Measurements from ENCODE around the gene PDE2A.

DNA sequence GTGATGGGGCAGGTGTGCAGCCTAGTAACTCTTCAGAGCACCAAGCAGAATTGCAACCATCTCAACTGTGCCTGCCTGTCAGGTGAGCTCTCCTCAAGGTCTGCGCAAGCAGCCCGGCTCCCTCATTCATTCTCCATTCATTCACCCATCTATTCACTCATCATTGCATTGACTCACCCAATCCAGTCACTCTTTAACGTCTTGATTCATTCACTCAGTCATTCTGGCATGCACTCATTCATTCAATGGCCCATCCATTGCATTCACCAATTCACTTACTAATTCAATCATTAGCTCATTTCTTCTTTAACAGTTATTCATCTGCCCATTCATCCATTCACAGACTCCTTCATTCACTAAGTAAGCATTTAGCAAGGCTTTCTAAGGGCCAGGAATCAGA lies 111.8 kb downstream of the PDE2A start:
- TF ChIP-seq, protein P1, sequence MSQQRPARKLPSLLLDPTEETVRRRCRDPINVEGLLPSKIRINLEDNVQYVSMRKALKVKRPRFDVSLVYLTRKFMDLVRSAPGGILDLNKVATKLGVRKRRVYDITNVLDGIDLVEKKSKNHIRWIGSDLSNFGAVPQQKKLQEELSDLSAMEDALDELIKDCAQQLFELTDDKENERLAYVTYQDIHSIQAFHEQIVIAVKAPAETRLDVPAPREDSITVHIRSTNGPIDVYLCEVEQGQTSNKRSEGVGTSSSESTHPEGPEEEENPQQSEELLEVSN (IDR thresholded peaks at IDR 0.05; ENCODE audit: borderline replicate concordance, low read depth), result no peak
- TF ChIP-seq, protein P2, sequence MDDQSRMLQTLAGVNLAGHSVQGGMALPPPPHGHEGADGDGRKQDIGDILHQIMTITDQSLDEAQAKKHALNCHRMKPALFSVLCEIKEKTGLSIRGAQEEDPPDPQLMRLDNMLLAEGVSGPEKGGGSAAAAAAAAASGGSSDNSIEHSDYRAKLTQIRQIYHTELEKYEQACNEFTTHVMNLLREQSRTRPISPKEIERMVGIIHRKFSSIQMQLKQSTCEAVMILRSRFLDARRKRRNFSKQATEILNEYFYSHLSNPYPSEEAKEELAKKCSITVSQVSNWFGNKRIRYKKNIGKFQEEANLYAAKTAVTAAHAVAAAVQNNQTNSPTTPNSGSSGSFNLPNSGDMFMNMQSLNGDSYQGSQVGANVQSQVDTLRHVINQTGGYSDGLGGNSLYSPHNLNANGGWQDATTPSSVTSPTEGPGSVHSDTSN (IDR thresholded peaks at IDR 0.05), result no peak
- TF ChIP-seq NFE2L2 (conservative IDR thresholded peaks at IDR 0.05; ENCODE audit: low read length), result no peak

Data from A549 (cell line).